OCI-LY1 (cell line): ENCODE results near the gene ZNF366.

ENCODE experiments used
- CTCF ChIP-seq: fragments of 200-600 bp; sonication (generic), shearing (Covaris generic); IDR thresholded peaks from 2 replicates; pipeline ENCODE4 v1.5.1; 2017; ENCODE audit warnings: mild to moderate bottlenecking, antibody characterized with exemption, low read length, moderate library complexity, mixed read lengths
- EZH2 ChIP-seq: fragments of 200-600 bp; sonication (generic), shearing (Covaris generic); IDR thresholded peaks from 2 replicates; pipeline ENCODE4 v1.8.0; 2017; ENCODE audit warnings: borderline replicate concordance, mixed run types, mild to moderate bottlenecking, antibody characterized with exemption, low read length, moderate library complexity, mixed read lengths

GRCh38 chr5:72402381-72402890, 104.8 kb downstream of the ZNF366 start:
- TF ChIP-seq CTCF (no peak), EZH2 (no peak)
